HG03045 (cell line): ENCODE data around the gene MSANTD3.
A peak's percentile ranks its signal among the peaks of the same experiment; 100 is the strongest.

Experiments
- ATAC-seq: cut with Tn5 transposase; IDR thresholded peaks from one replicate; pipeline ENCODE4 v1.9.1; 2021; ENCODE audit warnings: mild to moderate bottlenecking, moderate library complexity; ENCODE audit not compliant: unreplicated experiment

The MSANTD3 gene

DNA sequence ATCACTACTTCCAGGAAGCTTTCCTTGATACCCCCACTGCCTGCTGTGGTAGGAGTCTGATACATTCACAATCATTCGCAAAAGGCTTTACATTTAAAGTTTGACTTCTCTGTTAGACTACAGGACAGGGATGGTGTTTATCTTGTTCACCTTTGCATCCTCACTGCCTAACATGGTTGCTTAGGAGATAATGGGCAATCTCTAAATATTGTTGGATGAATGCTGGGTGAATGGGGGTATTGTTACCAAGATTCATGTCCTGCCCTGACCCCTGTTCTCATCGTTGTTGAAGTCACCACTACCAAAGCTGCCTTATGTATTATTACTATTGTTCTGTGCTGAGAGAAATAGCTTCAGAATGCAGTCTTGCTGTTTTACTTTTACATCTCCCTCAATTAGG lies 38.3 kb downstream of the MSANTD3 start:
- ATAC-seq: no peak

DNA sequence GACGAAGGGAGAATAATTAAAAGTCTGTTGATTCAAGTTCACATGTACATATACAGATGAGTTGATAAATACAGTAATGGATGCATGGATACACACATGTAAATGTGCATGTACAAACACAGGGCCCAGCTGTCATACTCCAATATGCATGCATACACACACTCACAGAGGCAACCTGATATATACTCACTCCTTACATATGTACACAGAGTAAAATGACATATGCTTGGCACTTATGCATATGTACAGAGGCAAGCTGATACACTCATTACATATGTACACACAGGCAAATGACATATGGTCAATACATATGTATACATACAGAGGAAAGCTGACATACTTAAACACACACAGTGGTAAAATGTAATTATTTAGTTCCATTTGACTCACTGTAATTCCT lies 38.8 kb downstream of the MSANTD3 start:
- ATAC-seq: no peak

DNA sequence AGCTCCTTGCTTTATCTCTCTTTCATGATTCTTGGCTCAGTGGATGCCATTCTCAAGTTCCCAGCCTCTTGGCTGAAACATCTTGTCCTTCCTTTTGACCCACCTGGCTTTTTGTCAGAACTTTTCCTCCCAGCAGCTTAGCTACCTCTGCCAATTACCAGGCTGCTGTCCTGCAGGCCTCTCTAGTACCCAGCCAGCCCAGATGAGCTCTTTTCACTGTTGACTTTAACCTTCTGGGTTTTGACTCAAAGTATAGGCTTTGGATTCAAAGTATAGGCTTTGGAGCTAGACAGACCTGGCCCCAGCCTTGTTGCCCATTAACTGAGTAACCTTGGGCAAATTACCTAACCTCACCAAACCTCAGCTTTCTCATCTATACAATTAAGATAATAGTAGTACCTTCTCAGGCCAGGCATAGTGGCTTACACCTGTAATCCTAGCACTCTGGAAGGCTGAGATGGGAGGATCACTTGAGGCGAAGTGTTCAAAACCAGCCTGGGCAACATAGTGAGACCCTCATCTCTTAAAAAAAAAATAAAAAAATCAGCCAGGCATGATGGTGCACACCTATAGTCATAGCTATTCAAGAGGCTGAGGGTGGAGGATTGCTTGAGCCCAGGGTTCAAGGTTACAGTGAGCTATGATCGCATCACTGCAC lies 39.4 kb downstream of the MSANTD3 start:
- ATAC-seq: no peak

DNA sequence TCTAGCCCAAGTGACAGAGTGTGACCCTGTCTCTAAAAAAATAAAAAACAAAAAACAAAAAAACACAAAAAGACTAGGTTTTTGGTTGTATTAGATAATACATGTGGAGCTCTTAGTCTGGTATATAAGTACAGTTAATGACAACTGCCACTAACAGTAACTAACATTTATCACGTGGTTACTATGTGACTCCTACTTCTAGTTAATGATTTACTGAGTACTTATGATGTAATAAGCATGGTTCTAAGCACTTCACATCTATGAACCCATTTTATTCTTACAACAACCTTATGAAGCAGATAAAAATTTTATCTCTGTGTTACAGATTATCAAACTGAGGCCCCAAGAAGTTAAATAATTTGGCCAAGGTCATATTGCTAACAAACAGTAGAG lies 39.9 kb downstream of the MSANTD3 start:
- no peak for ATAC-seq

DNA sequence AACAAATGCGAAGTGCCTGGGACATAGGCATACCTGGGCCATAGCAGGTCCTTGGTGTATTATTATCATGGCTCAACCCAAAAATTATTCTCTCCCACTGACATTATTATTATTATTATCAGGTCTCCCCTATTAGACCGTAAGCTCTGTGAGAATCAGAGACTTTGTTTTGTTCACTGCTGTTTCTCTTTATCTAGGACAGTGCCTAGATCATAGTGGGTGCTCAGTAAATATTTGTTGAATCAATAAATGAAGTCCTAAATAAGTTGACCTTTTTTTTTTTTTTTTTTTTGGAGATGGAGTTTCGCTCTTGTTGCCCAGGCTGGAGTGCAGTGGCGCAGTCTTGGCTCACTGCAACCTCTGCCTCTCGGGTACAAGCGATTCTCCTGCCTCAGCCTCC lies 41.1 kb downstream of the MSANTD3 start:
- ATAC-seq: no peak

DNA sequence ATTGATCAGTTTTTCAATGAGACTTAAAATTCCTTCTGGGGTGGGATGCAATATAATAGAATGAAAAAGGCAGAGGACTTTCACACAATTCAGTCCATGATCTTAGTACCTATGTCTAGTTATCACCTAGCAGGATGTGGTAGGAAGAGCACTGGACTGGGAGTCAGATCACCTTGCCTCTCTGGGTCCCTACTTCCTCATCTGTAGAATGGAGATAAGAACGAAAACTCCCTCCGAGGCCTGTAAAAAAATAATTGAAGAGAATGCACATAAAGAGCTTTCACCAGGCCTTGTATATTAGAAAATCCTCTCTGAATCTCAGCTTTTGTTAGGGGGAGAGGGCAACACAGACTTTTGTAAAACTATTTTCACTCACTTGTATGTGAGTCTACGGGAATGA lies 45.3 kb downstream of the MSANTD3 start:
- ATAC-seq: no peak

DNA sequence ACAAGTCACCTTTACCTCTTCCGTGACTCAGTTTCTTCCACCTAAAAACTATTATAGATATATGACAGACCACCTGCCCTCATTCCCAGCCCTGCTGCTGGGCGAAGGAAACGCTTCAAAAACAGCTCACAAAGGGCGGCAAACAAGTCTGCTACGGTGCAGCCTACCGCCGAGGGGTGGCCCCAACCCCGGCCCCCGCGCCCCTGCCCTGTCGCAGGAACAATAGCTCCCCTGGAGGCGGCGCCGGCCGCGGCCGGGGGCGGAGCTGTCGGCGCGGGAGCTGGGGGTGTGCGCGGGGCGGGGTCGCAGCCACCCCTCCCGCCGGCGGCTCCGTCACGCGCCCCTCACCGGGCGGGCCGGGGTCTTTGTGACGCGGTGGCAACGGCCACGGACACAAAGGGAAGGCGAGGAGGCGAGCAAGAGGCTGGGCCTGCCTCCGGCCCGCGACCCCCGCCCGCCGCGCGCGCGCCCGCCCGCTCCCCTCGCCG lies 45.9 kb downstream of the MSANTD3 start, which contains the start of gene TMEFF1:
TSS of gene TMEFF1 (plus strand) at position 362 of the 488 bp plus-strand sequence. CDS start 396 bp downstream, outside the sequence.
- ATAC-seq: peak; percentile 60

DNA sequence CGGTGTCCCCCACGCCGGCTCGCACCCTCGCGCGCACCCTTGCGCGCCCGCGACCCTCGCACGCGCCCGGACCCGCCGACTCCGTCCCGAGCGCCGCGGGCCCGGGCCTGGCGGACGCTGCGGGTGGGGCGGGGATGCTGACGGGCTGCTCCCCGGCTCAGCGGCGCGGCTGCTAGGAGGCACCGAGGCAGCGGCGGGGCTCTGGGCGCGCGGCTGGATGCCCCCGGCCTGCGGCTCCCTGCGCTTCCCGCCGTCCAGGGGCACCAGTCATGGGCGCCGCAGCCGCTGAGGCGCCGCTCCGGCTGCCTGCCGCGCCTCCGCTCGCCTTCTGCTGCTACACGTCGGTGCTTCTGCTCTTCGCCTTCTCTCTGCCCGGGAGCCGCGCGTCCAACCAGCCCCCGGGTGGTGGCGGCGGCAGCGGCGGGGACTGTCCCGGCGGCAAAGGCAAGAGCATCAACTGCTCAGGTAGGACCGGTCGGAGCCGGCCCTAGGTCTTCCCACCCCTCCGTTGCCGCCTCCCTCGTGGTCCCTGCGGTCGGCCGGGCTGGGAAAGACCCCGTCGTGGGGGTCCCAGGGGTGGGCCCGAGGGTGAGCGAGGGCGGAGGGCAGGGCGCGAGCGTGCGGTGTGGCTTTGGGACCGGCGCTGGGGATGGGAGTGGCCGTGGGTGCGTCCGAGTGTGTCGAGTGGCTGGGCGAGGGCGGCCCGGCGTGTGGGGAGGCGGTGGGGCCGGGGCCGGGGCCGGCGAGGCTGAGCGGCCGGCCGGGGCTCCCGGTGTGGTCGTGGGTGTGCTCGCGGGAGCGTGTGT lies 46.5 kb downstream of the MSANTD3 start:
- peak; percentile 71 for ATAC-seq

DNA sequence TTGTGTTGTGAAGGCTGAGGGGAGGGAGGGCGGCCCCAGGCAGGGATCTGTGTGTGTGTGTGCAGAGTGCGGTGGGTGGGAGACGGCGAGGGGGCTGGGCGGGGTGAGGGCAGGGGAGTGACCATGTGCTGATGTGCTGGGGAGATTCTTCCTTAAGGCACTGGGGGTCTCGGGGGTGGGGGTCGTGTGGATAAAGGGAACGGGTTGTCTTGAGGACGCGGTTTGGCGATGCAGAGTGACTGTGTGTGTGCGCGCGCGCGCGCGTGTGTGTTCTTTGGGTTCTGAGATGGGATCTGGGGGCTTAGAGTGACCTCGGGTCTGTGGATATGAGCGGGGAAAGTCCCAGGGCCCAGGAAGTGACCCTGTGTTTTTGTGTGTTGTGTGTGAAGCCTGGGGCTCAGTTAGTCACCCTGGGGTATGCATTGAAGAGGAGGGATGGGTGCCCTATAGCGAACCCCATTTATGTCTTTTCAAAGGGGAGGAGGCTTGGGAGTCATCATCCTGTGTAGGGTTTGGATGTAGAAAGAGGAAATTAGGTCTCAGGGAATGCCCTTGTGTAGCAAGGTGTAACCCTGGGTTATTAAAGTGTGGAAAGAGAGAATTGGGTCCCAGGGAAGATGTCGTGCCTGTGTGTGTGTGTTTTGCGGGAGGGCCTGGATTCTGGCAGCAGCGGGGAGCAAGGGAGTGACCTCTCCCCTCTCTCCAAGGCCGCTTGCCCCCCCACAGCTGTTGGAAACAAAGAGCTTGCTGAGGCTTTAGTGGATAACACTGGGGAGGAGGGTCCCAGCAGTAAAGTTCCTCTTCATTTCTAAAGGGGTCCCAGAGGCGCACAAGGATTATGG lies 47.4 kb downstream of the MSANTD3 start:
- no peak for ATAC-seq

DNA sequence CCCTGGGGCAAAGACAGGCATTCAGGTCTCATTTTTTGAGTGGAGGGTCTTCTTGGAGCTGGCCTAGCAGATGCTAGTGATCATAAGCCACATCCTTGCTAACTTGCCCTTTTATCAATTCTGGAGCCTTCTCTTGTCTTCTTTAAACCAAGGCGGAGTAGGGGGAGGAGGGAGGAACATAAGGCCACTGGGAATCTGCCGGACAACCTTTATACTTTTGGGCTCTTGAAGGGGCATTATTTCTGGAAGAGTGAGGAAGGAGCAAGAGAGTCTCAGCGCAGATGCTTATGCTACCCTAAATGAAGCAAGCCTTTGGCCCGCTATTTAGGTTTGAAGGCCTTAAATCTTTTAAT lies 48.0 kb downstream of the MSANTD3 start:
- ATAC-seq: no peak

DNA sequence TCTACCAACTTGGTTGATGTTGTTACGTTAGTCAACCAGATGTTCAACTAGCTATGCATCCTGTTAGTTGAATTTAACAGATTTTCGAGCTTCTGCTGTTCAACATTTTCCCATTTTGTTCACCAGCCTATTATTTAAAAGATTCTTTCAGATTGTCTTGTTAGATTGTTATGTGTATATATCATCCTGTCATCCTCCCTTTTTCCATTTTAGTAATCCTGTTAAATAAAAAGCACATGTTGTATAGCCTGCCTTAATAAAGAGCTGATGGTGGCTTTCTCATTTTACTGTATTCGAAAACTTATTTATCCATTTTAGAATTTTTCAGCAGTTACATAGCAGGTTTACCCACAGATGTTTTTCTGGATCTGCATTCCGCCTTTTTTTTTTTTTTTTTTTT lies 50.3 kb downstream of the MSANTD3 start:
- ATAC-seq: no peak

DNA sequence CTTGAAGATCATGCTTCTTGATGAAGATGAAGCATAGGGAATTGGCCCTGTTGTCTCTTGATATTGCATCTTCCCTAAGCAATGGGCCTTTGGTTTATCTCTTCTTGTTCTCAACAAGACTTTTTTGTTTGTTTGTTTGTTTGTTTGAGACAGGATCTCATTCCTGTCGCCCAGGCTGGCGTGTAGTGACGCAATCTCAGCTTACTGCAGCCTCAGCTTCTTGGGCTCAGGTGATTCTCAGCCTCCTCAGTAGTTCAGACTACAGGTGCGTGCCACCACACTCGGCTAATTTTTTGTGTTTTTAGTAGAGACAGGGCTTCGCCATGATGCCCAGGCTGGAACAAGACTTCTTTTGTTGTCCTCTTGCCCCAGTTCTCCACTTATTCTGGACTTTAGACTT lies 51.2 kb downstream of the MSANTD3 start:
- no peak for ATAC-seq

DNA sequence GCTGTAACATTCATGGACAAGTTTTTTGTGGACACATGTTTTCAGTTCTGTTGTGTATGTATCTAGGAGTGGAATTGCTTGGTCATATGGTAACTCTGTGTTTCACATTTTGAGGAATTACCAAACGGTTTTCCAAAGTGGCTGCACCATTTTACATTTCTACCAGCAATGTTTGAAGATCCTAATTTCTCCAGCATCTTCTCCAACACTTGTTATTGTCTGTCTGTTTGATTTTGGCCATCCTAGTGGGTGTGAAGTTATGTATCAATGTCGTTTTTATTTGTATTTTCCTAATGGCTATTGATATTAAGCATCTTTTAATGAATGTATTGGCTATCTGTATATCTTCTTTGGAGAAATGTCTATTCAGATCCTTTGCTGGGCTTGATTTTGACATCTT lies 52.9 kb downstream of the MSANTD3 start:
- no peak for ATAC-seq

DNA sequence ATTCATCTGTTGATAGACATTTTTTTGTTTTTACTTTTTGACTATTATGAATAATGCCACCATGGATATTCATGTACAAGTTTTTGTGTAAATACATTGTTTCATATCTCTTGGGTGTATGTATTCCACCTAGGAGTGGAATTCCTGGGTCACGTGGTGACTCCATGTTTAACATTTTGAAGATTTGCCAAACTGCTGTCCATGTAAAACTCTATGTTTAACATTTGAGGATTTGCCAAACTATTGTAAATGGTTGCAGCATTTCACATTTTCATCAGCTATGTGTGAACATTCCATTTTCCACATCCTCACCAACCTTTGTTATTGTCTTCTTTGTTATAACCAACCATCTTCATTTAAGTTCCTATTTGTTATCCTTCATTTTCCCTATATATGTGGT lies 58.3 kb downstream of the MSANTD3 start:
- ATAC-seq: no peak

DNA sequence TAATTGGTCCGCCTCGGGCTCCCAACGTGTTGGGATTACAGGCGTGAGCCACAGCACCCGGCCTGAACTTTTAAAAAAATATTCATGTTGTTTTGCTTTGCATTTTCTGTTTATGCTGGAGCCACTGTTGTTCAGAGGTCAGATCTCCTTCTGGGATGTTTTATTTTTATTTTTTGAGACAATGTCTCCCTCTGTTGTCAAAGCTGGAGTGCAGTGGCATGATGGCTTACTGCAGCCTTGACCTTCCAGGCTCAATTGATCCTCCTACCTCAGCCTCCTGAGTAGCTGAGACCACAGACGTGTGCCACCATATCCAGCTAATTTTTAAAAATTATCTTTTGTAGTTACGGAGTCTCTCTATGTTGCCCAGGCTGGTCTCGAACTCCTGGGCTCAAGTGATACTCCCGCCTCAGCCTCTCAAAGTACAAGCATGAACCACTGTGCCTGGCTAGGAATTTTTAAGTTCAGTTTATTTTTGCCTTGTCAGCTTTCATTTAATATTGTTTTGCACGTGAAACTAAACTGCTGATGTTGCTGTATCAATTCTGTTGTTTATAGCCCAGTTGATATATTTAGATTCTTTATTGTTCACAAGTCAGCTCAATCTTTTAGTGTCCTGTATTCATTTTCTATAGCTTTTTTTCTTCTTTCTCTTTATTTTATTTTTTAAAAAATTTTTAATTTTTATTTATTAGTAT lies 59.7 kb downstream of the MSANTD3 start:
- ATAC-seq: no peak

DNA sequence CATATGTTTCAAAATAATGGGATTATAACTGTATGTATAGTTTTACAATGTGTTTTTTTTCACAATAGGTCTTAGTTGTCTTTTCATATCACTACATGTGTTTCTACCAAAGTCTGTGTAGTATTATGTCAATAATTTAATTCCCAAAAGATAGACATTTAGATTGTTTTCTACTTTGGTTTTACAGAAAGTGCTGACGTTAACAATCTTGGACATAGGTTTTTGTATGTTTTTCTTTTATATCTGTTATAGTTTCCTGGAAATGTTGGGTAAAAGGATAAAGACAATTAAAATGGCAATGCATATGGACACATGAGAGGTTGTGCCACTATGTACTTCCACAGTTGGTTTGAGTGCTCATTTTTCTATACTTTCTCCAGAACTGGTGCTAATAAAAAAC lies 61.2 kb downstream of the MSANTD3 start:
- no peak for ATAC-seq

DNA sequence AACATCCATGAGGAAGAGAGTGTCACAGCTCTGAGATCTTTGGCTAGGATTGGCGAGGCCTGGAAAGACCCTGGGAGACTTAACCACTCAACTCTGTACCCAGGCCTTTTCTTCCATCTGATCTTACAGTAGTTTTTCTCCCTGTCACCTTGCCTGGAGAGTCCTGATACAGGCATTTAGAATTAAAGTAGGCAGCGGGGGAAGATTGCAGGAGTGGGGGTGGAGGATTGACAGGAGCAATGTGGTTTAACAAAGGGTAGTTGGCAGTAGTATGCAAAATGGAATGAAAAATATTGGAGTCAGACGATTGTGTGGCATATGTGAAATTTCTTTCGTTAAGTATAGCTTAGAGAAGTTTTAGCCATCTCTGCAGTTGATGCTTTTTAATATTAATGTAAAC lies 62.9 kb downstream of the MSANTD3 start:
- ATAC-seq: no peak

DNA sequence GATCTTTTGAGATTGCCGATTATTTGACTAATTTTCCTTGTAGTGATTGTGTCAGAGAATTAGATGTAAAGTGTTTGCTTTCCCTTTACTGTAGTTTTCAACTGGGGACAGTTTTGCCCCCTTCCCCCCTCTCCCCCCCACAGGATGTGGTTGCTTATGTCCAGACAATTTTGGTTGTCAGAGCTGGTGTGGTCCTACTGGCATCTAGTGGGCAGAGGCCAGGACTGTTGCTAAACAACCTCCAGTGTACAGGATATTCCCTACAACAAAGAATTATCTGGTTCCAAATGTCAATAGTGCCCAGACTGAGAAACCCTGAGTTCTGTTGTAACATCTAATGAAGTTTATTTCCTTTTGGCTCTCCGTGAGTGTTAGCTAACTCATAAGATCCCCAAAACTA lies 66.0 kb downstream of the MSANTD3 start:
- ATAC-seq: no peak

DNA sequence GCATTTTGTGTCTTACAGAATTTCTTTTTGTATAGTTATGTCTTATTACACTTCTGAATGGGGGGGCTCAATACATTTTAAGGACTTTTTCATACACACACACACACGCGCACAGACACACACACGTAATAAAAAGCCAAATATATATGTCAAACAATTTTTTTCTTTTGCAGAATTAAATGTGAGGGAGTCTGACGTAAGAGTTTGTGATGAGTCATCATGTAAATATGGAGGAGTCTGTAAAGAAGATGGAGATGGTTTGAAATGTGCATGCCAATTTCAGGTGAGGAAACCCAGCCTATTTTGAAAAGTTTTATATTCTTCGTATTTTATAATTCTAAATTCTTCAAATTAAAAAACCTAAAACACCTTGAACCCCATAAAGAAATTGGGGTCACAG lies 71.6 kb downstream of the MSANTD3 start:
- ATAC-seq: no peak

DNA sequence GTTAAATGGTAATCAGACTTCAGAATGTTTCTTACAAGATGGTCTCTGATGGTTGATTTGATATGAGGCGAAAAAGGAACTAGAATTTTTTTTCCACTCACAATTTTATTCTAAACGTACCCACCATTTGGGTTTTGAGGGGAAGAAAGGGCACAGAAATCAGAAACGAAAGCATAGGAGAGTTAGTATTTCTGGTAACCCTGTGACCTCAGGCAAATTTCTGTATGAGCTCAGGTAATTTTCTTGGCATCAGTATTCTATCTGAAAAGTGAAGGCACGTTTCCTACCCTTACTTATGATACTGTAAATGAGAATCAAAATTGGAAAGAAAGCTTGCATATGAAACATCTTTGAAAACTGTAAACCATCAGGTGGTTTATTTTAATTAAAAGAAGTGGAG lies 72.5 kb downstream of the MSANTD3 start:
- ATAC-seq: no peak

DNA sequence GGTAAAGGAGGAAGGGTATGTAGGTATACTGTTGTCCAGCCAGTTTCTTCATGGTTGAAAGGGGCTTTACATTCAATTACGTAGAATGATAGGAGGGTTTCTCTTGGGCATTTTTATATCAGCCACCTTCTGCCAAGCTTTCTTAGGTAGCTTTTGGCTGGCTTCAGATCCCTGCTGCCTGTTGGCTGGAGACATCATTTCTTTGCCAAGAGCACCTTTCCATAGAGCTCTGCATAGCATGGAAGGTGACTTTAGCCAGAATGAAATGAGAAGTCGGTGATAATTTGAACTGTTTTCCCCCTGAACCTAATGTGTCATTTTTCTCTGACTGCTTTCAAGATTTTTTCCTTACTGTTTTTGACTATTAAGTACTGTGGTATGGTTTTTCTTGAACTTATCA lies 72.9 kb downstream of the MSANTD3 start:
- ATAC-seq: no peak
